SK-N-SH (cell line): ENCODE results near the gene SEC14L2. TPM values are rescaled to one million over a fixed set of nuclear protein-coding genes. Genes with fewer than 3 reads are reported as not detected.
"Not testable (repeated sequence)": the region's sequence is repeated elsewhere in the genome, so short reads cannot be mapped to it uniquely, and the experiment has no call there.

Experiments
- CTCF ChIA-PET: fragments of 300-600, 350-600 bp; formaldehyde crosslinking; extraction: SDS; loops from one replicate; lab custom pipeline; 2021; lab: Yijun Ruan, JAX
- POLR2A ChIA-PET: fragments of 350-600 bp; sonication (Branson Sonifier 250); formaldehyde crosslinking; extraction: SDS; loops from one replicate; lab custom pipeline; 2020; ENCODE audit warnings: antibody characterized with exemption, inconsistent platforms; lab: Yijun Ruan, JAX
- DNase-seq: peaks from one replicate; pipeline ENCODE4 v3.0.0; 2012
- H2AFZ ChIP-seq: fragments of 200-600 bp; sonication (generic); 2 replicates; pipeline ENCODE4 v1.8.1; 2016; ENCODE audit warnings: antibody characterized with exemption, mild to moderate bottlenecking, low read depth
- H3F3A ChIP-seq: fragments of 200-600 bp; sonication (generic); replicated peaks from 2 replicates; pipeline ENCODE3; 2016; ENCODE audit warnings: antibody characterized with exemption, mild to moderate bottlenecking; ENCODE audit not compliant: insufficient read depth
- H3K27ac ChIP-seq, 2 experiments: fragments of 200-500 bp in 1 of 2; fragments of 200-600 bp in 1 of 2; sonication (Bioruptor generic) in 1 of 2; sonication (generic), shearing (Covaris generic) in 1 of 2; 2 replicates each; pipeline versions ENCODE4 v1.5.1 to v1.6.1; 2014 to 2016; ENCODE audit warnings: low read depth in 2 of 2, inconsistent platforms in 1 of 2, low read length in 1 of 2, mild to moderate bottlenecking in 1 of 2, mixed read lengths in 1 of 2
- H3K27me3 ChIP-seq: fragments of 200-600 bp; sonication (generic), shearing (Covaris generic); 2 replicates; pipeline ENCODE4 v1.6.1; 2016; ENCODE audit warnings: mixed run types; ENCODE audit not compliant: insufficient read depth
- H3K36me3 ChIP-seq, 2 experiments: fragments of 200-500 bp in 1 of 2; fragments of 200-600 bp in 1 of 2; sonication (Bioruptor generic) in 1 of 2; sonication (generic) in 1 of 2; replicated peaks in 1 of 2; 2 replicates each; pipeline versions ENCODE3 to v1.5.1; 2014 to 2016; ENCODE audit warnings: low read length in 1 of 2, mild to moderate bottlenecking in 1 of 2; ENCODE audit not compliant: insufficient read depth in 2 of 2, control insufficient read depth in 1 of 2
- H3K4me1 ChIP-seq, 2 experiments: fragments of 200-500 bp in 1 of 2; fragments of 200-600 bp in 1 of 2; sonication (Bioruptor generic) in 1 of 2; sonication (generic), shearing (Covaris generic) in 1 of 2; 2 replicates each; pipeline versions ENCODE4 v1.5.1 to v1.6.1; 2014 to 2016; ENCODE audit warnings: low read depth in 1 of 2, low read length in 1 of 2, mixed run types in 1 of 2; ENCODE audit not compliant: insufficient read depth in 2 of 2, control insufficient read depth in 1 of 2
- H3K4me2 ChIP-seq: fragments of 200-600 bp; sonication (generic), shearing (Covaris generic); 2 replicates; pipeline ENCODE4 v1.6.1; 2017; ENCODE audit warnings: mixed run types
- H3K4me3 ChIP-seq, 2 experiments: fragments of 200-500 bp in 1 of 2; fragments of 200-600 bp in 1 of 2; sonication (Bioruptor generic) in 1 of 2; sonication (generic), shearing (Covaris generic) in 1 of 2; 2 replicates each; pipeline versions ENCODE4 v1.5.1 to v1.8.1; 2014 to 2016; ENCODE audit warnings: low read depth in 2 of 2, inconsistent platforms in 1 of 2, low read length in 1 of 2, mild to moderate bottlenecking in 1 of 2, mixed read lengths in 1 of 2, moderate library complexity in 1 of 2
- H3K79me2 ChIP-seq: fragments of 200-600 bp; sonication (generic); 2 replicates; pipeline ENCODE4 v1.8.1; 2017; ENCODE audit warnings: mild to moderate bottlenecking; ENCODE audit not compliant: insufficient read depth
- H3K9ac ChIP-seq: fragments of 200-600 bp; sonication (generic); 2 replicates; pipeline ENCODE4 v1.6.1; 2017; ENCODE audit warnings: mixed run types
- H3K9me2 ChIP-seq: fragments of 200-600 bp; sonication (generic); 2 replicates; pipeline ENCODE4 v1.6.1; 2017; ENCODE audit warnings: mixed run types
- H3K9me3 ChIP-seq: fragments of 200-600 bp; sonication (generic); 2 replicates; pipeline ENCODE4 v1.6.1; 2017; ENCODE audit warnings: mixed run types, mild to moderate bottlenecking, moderate library complexity
- H4K20me1 ChIP-seq: fragments of 200-600 bp; sonication (generic); 2 replicates; pipeline ENCODE4 v1.6.1; 2017; ENCODE audit warnings: mild to moderate bottlenecking, mixed run types; ENCODE audit not compliant: insufficient read depth
- CHD2 ChIP-seq: fragments of 150-350 bp; IDR thresholded peaks from 2 replicates; pipeline ENCODE4 v1.6.1; 2018; ENCODE audit warnings: low read length; ENCODE audit not compliant: partially characterized antibody
- CTCF ChIP-seq: fragments of 200-600 bp; sonication (generic); IDR thresholded peaks from 2 replicates; pipeline ENCODE4 v1.6.1; 2017; ENCODE audit warnings: antibody characterized with exemption, mild to moderate bottlenecking, moderate library complexity
- EP300 ChIP-seq, 2 experiments: IDR thresholded peaks; 2 replicates each; pipeline versions ENCODE4 v1.4.0 to v1.6.1; 2012; ENCODE audit warnings: borderline replicate concordance in 1 of 2, low read depth in 1 of 2, low read length in 1 of 2
- EZH2phosphoT487 ChIP-seq: fragments of 200-600 bp; sonication (generic); IDR thresholded peaks from 2 replicates; pipeline ENCODE4 v1.6.1; 2017; ENCODE audit warnings: low read depth, mixed run types, mild to moderate bottlenecking, antibody characterized with exemption, moderate library complexity, borderline replicate concordance
- FOSL2 ChIP-seq: IDR thresholded peaks from 2 replicates; pipeline ENCODE4 v1.4.0; 2012; ENCODE audit warnings: low read depth, mild to moderate bottlenecking, moderate library complexity, borderline replicate concordance
- FOXJ3 ChIP-seq: sonication (generic); formaldehyde crosslinking; IDR thresholded peaks from 2 replicates; pipeline ENCODE4 v1.5.1; 2020; ENCODE audit warnings: mild to moderate bottlenecking, missing genetic modification reagents
- FOXM1 ChIP-seq: IDR thresholded peaks from 2 replicates; pipeline ENCODE4 v1.4.0; 2012; ENCODE audit warnings: low read depth, mild to moderate bottlenecking
- GATA2 ChIP-seq: sonication (generic); formaldehyde crosslinking; IDR thresholded peaks from 2 replicates; pipeline ENCODE4 v1.5.0; 2020; ENCODE audit warnings: mild to moderate bottlenecking, missing genetic modification reagents
- MEF2A ChIP-seq: IDR thresholded peaks from 2 replicates; pipeline ENCODE4 v1.4.0; 2012; ENCODE audit warnings: low read depth, borderline replicate concordance
- MXI1 ChIP-seq: IDR thresholded peaks from 2 replicates; pipeline ENCODE4 v1.6.1; 2012; ENCODE audit warnings: mild to moderate bottlenecking, low read depth, low read length, improper control_type of control experiment
- NRF1 ChIP-seq: IDR thresholded peaks from 2 replicates; pipeline ENCODE4 v1.6.1; 2012; ENCODE audit warnings: low read depth, mild to moderate bottlenecking, low read length
- PBX3 ChIP-seq: IDR thresholded peaks from 2 replicates; pipeline ENCODE4; 2012
- RAD21 ChIP-seq: IDR thresholded peaks from 2 replicates; pipeline ENCODE4 v1.6.1; 2012; ENCODE audit warnings: mild to moderate bottlenecking, low read length
- RFX5 ChIP-seq: IDR thresholded peaks from 2 replicates; pipeline ENCODE4 v1.6.1; 2012; ENCODE audit warnings: mild to moderate bottlenecking, improper control_type of control experiment, low read length
- SIN3A ChIP-seq: IDR thresholded peaks from 2 replicates; pipeline ENCODE4 v1.6.1; 2012; ENCODE audit warnings: low read depth, mild to moderate bottlenecking, low read length, moderate library complexity, borderline replicate concordance
- SMC3 ChIP-seq: IDR thresholded peaks from 2 replicates; pipeline ENCODE4 v1.6.1; 2012; ENCODE audit warnings: low read depth, low read length, improper control_type of control experiment
- TAF1 ChIP-seq: IDR thresholded peaks from 2 replicates; pipeline ENCODE4 v1.6.1; 2012; ENCODE audit warnings: low read depth, mild to moderate bottlenecking, low read length, moderate library complexity, borderline replicate concordance
- TEAD4 ChIP-seq: IDR thresholded peaks from 2 replicates; pipeline ENCODE4 v1.4.0; 2012; ENCODE audit warnings: mild to moderate bottlenecking, borderline replicate concordance; ENCODE audit not compliant: insufficient read depth
- USF2 ChIP-seq: fragments of 150-350 bp; IDR thresholded peaks from 2 replicates; pipeline ENCODE4 v1.6.1; 2017; ENCODE audit warnings: antibody characterized with exemption, low read length, low read depth, borderline replicate concordance
- WGBS: methylation state at CpG from one replicate; pipeline ENCODE4 v1.1.6; 2017; ENCODE audit warnings: low lambda C conversion rate; 5-methylcytosine and 5-hydroxymethylcytosine counted together
- polyA plus RNA-seq, 3 experiments: library from polyadenylated mRNA; depleted of rRNA; stranded (reverse); fragments of >200 nt; gene quantifications; 2 replicates each; pipeline ENCODE4 v1.2.3, GENCODE V29; 2012
- TF ChIP-seq, protein P1 (sequence below): IDR thresholded peaks from 2 replicates; pipeline ENCODE4 v1.4.0; 2012; ENCODE audit warnings: low read depth, borderline replicate concordance

The SEC14L2 gene
- polyA plus RNA-seq, 1 of the 3 experiments (the other 2 are of a cell fraction), result 14.0 TPM

GRCh38 chr22:30451488-30451887 is 54.7 kb downstream of the SEC14L2 start:
- H3K4me2 ChIP-seq, H4K20me1 ChIP-seq, H3F3A ChIP-seq, H3K27me3 ChIP-seq, DNase-seq, H3K9ac ChIP-seq, H3K27ac ChIP-seq, H3K9me2 ChIP-seq, H3K36me3 ChIP-seq, H3K9me3 ChIP-seq, H3K79me2 ChIP-seq, H3K4me1 ChIP-seq, H2AFZ ChIP-seq, POLR2A ChIA-PET, H3K4me3 ChIP-seq: not testable (repeated sequence)
- WGBS, result 49% methylated on average over 8 of the region's 9 CpGs
- CTCF ChIA-PET, result interaction anchor here (1.3 to 3.4 kb wide), 2 partner anchors 33 to 64 kb away, joined by 4 to 8 read pairs; partner anchors contain the start of gene RNF215

DNA sequence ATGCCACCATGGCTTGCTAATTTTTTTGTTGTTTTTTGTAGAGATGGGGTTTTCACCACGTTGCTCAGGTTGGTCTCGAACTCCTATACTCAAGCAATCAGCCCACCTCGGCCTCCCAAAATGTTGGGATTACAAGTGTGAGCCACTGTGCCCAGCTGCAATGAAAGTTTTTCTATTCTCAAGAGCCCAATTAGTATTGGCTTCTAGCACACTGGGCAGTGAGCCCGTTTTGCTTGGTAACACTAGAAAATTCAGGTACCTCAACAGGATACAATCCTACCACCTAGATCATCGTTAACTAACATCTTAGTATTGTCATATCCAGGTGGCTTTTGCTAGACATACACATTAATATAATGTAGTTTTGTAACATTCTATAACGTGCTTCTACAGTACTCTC is 56.0 kb downstream of the SEC14L2 start:
- 41% methylated on average over 6 of the region's 6 CpGs for WGBS
- Histone ChIP-seq H2AFZ (no peak overlapping the region), H3K27me3 (no peaks in the 10 kb centered on the region), H3F3A (no peaks in the 10 kb centered on the region), H3K27ac (no peak overlapping the region), H3K9me2 (no peaks in the 10 kb centered on the region), H3K4me2 (no peak overlapping the region), H3K36me3 (no peaks in the 10 kb centered on the region), H3K4me1 (no peaks in the 10 kb centered on the region), H3K4me3 (no peak overlapping the region), H3K9me3 (no peaks in the 10 kb centered on the region), H4K20me1 (no peaks in the 10 kb centered on the region), H3K9ac (no peak overlapping the region), H3K79me2 (no peaks in the 10 kb centered on the region)
- DNase-seq, result no peak
- CTCF ChIA-PET, result interaction anchor here (1.8 to 3.4 kb wide), 2 partner anchors 8 to 32 kb away, joined by 5 to 8 read pairs; no protein-coding TSS in a partner anchor
- TF ChIP-seq, protein P1, sequence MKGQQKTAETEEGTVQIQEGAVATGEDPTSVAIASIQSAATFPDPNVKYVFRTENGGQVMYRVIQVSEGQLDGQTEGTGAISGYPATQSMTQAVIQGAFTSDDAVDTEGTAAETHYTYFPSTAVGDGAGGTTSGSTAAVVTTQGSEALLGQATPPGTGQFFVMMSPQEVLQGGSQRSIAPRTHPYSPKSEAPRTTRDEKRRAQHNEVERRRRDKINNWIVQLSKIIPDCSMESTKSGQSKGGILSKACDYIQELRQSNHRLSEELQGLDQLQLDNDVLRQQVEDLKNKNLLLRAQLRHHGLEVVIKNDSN, result no peak
- no peak for TF ChIP-seq RAD21
- TF ChIP-seq EP300 (IDR thresholded peaks at IDR 0.05; ENCODE audit: borderline replicate concordance in 1 of 2, low read depth in 1 of 2, low read length in 1 of 2), result no peak
- no peak for TF ChIP-seq USF2
- TF ChIP-seq CHD2, result no peak
- no peak for TF ChIP-seq RFX5
- no peak for TF ChIP-seq EZH2phosphoT487
- no peak for TF ChIP-seq SIN3A
- no peak for TF ChIP-seq FOSL2
- TF ChIP-seq MEF2A, result no peak
- TF ChIP-seq SMC3, result no peak
- TF ChIP-seq FOXM1, result no peak
- no peak for TF ChIP-seq GATA2 (CRISPR knock-in tag)
- no peak for TF ChIP-seq NRF1
- TF ChIP-seq CTCF, result no peak
- TF ChIP-seq FOXJ3 (CRISPR knock-in tag), result no peak
- TF ChIP-seq TAF1, result no peak
- TF ChIP-seq PBX3, result no peak
- no peak for TF ChIP-seq MXI1
- TF ChIP-seq TEAD4, result no peak
- TF ChIP-seq, all 33 proteins: peak for 0
- POLR2A ChIA-PET, result interaction anchor here (0.5 kb wide), 1 partner anchor 76 kb away, joined by 3 read pairs; no protein-coding TSS in a partner anchor
